HG03066 (cell line): ENCODE results near the gene SLC25A21.

Experiments
- ATAC-seq: cut with Tn5 transposase; IDR thresholded peaks from one replicate; pipeline ENCODE4 v1.9.1; 2021; ENCODE audit warnings: low read depth; ENCODE audit not compliant: unreplicated experiment

The SLC25A21 gene

GRCh38 chr14:36805131-36805559 lies 367.3 kb downstream of the SLC25A21 start:
- ATAC-seq = no peak

- ATAC-seq = no peak
Measured at GRCh38 chr14:36797634-36798033, 374.8 kb downstream of the SLC25A21 start.

GRCh38 chr14:36791402-36791801 lies 381.0 kb downstream of the SLC25A21 start:
- ATAC-seq = no peak

GRCh38 chr14:36785511-36785910 lies 386.9 kb downstream of the SLC25A21 start:
- ATAC-seq = no peak

- no peak for ATAC-seq
Measured at GRCh38 chr14:36784541-36784940, 387.9 kb downstream of the SLC25A21 start.

- ATAC-seq = no peak
Measured at GRCh38 chr14:36781897-36782296, 390.5 kb downstream of the SLC25A21 start.

GRCh38 chr14:36773558-36773957 lies 398.8 kb downstream of the SLC25A21 start:
- ATAC-seq = no peak

GRCh38 chr14:36773136-36773540 lies 399.3 kb downstream of the SLC25A21 start:
- no peak for ATAC-seq

- no peak for ATAC-seq
Measured at GRCh38 chr14:36771028-36771640, 401.3 kb downstream of the SLC25A21 start.

GRCh38 chr14:36768638-36769337 lies 403.6 kb downstream of the SLC25A21 start:
- ATAC-seq = no peak

GRCh38 chr14:36767603-36768281 lies 404.7 kb downstream of the SLC25A21 start:
- ATAC-seq = no peak

GRCh38 chr14:36766974-36767373 lies 405.4 kb downstream of the SLC25A21 start:
- ATAC-seq = no peak

GRCh38 chr14:36757734-36758601 lies 414.4 kb downstream of the SLC25A21 start:
- no peak for ATAC-seq

- ATAC-seq = no peak
Measured at GRCh38 chr14:36756226-36756625, 416.2 kb downstream of the SLC25A21 start.

GRCh38 chr14:36755756-36756155 lies 416.6 kb downstream of the SLC25A21 start:
- no peak for ATAC-seq

- ATAC-seq = no peak
Measured at GRCh38 chr14:36751920-36752319, 420.5 kb downstream of the SLC25A21 start.

GRCh38 chr14:36751106-36751505 lies 421.3 kb downstream of the SLC25A21 start:
- ATAC-seq = no peak

- no peak for ATAC-seq
Measured at GRCh38 chr14:36750244-36750643, 422.2 kb downstream of the SLC25A21 start.

GRCh38 chr14:36748610-36749213 lies 423.7 kb downstream of the SLC25A21 start:
- no peak for ATAC-seq

GRCh38 chr14:36747411-36748184 lies 424.8 kb downstream of the SLC25A21 start:
- no peak for ATAC-seq
